Amygdala (tissue), 56 donors: Measurements from ENCODE around the gene CHRNB2.

Experiments used
- DNase-seq, 56 donors: peaks; one replicate each; lab custom pipeline; 2025; lab: John Stamatoyannopoulos, UW

The CHRNB2 gene

GRCh38 chr1:154575951-154576566, 8.5 kb downstream of the CHRNB2 start:
- peak in 10 of 56 donors; percentile 10 to 60 (median 42) for DNase-seq

- DNase-seq: no peak
Observed at GRCh38 chr1:154577346-154578057, 9.9 kb downstream of the CHRNB2 start.

GRCh38 chr1:154578058-154578418, 10.5 kb downstream of the CHRNB2 start:
- DNase-seq: no peak

- no peak for DNase-seq
Observed at GRCh38 chr1:154579374-154579773, 11.8 kb downstream of the CHRNB2 start.

- DNase-seq: no peak
Observed at GRCh38 chr1:154581766-154582165, 14.2 kb downstream of the CHRNB2 start.

- DNase-seq: no peak
Observed at GRCh38 chr1:154582885-154583284, 15.3 kb downstream of the CHRNB2 start.

- DNase-seq: no peak
Observed at GRCh38 chr1:154583773-154584172, 16.2 kb downstream of the CHRNB2 start.

GRCh38 chr1:154584267-154584994, 16.9 kb downstream of the CHRNB2 start:
- no peak for DNase-seq

- DNase-seq: no peak
Observed at GRCh38 chr1:154586231-154586630, 18.7 kb downstream of the CHRNB2 start.

- no peak for DNase-seq
Observed at GRCh38 chr1:154586641-154587040, 19.1 kb downstream of the CHRNB2 start.

GRCh38 chr1:154589780-154590179, 22.2 kb downstream of the CHRNB2 start:
- no peak for DNase-seq

- no peak for DNase-seq
Observed at GRCh38 chr1:154590756-154591155, 23.2 kb downstream of the CHRNB2 start.

- no peak for DNase-seq
Observed at GRCh38 chr1:154591206-154591605, 23.6 kb downstream of the CHRNB2 start.

- DNase-seq: no peak
Observed at GRCh38 chr1:154593390-154593789, 25.8 kb downstream of the CHRNB2 start.

GRCh38 chr1:154594811-154595210, 27.2 kb downstream of the CHRNB2 start:
- DNase-seq: no peak

GRCh38 chr1:154595621-154596020, 28.0 kb downstream of the CHRNB2 start:
- DNase-seq: no peak

GRCh38 chr1:154598871-154599635, 31.5 kb downstream of the CHRNB2 start:
- DNase-seq: peak in 6 of 56 donors; percentile 21 to 54 (median 30)

GRCh38 chr1:154599658-154600057, 32.1 kb downstream of the CHRNB2 start:
- DNase-seq: peak in 12 of 56 donors; percentile 12 to 61 (median 24)

- DNase-seq: no peak
Observed at GRCh38 chr1:154603317-154603716, 35.7 kb downstream of the CHRNB2 start.

- no peak for DNase-seq
Observed at GRCh38 chr1:154605534-154605933, 38.0 kb downstream of the CHRNB2 start.

GRCh38 chr1:154607106-154607608, 39.6 kb downstream of the CHRNB2 start:
- peak in 1 of 56 donors; percentile 30 for DNase-seq
